HG03175 (cell line): ENCODE results near the gene SH2D3A.
A peak's percentile ranks its signal among the peaks of the same experiment; 100 is the strongest.
"Not testable (repeated sequence)": the region's sequence is repeated elsewhere in the genome, so short reads cannot be mapped to it uniquely, and the experiment has no call there.

Experiments used
- ATAC-seq: cut with Tn5 transposase; IDR thresholded peaks from one replicate; pipeline ENCODE4 v1.9.1; 2021; ENCODE audit warnings: mild to moderate bottlenecking, moderate library complexity; ENCODE audit not compliant: unreplicated experiment

The SH2D3A gene

DNA sequence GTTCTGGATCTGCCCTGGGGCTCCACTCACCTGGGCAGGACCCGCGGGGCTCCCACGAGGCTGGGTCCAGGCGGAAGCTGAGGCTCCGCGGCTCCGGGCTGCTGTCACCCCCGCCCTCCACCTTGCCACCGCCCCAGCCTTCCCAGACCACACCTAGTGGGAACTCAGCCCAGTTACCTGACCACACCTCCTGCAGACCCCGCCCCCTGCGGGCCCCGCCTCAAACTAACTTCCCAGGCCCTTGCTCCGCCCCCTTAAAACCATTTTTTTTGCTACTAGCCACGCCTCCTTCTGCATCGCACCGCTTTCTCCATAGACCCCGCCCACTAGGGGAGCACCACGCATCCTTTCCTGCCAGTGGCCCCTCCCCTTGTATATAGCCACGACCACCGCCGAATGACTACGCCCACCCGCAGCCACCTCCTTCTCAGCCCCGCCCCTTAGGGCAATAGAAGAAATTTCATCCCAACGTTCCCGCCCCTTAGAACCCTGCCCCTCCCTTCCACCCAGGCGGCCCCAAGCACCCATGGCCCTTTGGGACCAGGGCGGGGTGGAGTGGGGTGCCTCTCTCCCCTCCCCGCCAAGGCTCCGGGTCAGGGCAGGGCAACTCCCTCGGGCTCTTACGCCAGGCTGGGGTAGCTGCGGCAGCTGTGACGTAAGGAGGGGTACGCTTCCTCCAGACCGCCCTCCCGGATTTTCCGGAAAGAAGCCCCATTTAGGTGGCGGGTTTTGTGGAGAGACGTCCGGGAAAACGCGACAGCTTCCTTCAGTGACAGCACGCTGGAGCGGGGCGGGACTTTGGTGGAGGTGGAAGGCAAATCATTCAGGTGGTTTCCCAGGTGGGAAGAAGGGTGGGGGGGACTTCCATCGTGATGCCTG lies at the start of gene SH2D3A:
SH2D3A (minus strand) TSS at position 79 of the 879 bp plus-strand sequence. CDS start 3,687 bp downstream, outside the sequence.
- peak; percentile 71 for ATAC-seq

DNA sequence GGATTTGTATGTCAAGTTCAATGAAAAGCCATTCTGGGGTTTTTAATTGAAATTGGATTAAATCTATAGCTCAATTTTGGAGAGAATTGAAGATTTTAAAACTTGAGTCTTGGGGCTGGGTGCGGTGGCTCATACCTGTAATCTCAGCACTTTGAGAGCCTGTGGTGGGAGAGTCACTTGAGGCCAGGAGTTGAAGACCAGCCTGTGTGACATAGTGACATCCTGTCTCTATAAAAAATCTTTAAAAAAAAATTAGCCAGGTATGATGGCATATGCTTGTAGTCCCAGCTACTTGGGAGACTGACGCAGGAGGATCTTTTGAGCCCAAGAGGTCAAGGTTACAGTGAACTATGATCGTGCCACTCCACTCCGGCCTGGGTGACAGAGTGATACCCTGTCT lies 46.4 kb upstream of the SH2D3A start:
- ATAC-seq = no peak

DNA sequence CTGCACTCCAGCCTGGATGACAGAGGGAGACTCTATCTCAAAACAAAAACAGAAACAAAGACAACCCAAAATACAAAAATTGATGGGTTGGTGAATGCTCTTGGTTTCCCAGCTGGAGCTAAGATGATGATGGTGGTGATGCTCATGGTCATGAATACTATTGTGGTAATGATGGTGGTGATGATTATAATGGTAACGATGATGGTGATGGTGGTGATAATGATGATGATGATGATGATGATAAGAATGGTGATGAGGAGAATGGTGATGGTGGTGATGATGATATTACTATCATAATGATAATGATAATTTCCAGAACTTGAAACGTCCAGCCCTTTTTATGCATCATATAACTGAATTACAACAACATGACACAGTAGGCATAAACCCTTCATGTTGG lies 45.4 kb upstream of the SH2D3A start:
- ATAC-seq = no peak

DNA sequence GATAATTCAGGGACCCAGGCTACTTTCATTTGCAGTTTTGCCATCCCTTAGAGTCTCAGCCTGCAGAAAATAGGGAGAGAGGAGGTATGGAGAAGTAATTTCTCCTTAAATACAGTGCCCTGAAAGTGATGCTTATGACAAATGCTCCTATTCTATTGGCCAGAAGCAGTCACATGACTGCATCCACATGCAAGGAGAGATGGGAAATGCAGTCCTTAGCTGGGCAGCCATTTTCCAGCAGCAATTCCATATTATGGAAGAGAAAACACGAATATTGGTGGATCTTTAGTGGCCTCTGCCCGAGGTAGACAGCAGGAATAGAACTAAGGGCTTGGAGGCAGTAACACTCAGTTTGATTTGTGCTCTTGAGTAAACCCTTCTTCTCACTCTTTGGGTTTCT lies 44.7 kb upstream of the SH2D3A start:
- ATAC-seq = no peak

DNA sequence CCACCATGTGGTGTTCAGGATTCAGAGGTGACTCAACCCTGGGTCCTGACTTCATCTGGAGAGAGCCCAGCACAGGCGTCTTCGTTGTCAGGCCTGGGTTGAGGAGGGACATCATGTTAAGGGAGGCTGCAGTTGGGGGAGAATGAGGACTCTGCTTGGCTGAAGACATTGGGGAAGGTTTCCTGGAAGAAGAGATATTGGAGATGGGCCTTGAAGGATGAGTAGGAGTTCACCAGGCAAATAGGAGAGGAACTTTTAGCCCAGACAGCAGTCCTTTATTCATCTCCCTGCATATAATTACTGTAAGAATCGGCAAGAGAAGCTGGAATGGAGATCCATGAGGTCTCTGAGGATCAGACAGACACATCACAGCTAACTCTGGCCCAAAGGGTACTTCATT lies 44.1 kb upstream of the SH2D3A start:
- ATAC-seq = no peak

DNA sequence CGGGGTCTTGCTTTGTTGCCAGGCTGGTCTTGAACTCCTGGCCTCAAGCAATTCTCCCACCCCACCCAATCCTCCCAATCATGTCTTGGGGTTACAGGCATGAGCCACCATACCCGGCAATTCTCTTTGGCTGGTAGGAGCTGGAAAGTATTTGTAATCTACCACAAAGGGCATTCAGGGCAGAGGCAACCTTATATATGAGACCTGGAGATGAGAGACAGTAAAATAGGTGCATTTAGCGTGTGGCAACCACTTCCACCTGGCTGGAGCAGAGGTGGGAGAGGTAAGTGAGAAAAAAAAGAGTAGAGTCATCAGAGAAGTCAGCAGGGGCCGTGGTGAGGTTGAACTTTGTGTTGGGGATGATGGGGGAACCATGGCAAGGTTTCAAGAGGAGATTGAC lies 42.0 kb upstream of the SH2D3A start:
- no peak for ATAC-seq

DNA sequence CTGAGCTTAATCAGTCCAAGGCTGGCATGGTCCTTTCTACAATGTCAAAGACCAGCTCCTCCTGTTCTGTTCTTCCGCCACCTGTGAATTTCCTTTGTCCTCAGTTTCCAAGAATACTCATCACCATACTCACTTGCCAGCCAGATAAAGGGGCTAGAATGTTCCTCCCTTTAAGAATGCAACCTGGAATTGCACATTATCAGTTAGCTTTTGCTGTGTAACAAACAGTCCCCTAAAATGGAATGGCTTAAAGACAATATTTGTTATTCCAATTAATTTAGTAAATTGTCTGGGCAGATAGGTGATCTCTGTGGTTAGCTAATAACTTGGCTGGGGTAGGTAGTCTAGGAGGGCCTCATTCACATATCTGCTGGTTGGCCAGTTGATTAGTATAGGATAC lies 41.3 kb upstream of the SH2D3A start:
- no peak for ATAC-seq

DNA sequence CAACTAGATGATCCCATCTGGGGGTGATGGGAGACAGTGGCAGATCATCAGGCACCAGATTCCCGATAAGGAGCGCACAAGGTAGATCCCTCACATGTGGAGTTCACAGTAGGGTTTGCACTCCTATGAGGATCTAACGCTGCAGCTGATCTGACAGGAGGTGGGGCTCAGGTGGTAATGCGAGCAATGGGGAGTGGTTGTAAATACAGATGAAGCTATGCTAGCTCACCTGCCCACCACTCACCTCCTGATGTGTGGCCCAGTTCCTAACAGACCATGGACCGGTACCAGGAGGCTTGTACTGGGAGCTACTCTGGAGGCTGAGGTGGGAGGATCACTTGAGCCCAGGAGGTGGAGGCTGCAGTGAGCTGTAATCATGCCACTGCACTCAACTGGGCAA lies 40.1 kb upstream of the SH2D3A start:
- ATAC-seq = no peak

DNA sequence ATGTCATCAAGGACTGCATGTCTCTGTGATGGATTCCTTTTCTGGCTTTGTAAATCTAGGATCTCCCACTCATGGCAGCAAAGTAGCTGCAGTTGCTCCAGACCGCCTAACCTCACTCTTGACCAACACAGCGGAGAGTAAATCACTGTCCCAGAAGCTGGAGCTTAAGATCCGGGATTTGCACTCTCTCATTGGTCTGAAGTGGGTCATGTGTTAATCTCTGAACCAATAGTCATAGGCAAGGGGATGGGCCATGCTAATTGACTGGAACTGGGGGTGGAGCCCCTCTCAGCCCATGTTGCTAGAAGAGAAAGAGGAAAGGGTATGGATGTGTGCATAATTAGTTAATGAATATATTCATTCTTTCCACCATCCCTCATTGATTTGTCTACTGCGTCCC lies 39.3 kb upstream of the SH2D3A start:
- no peak for ATAC-seq

DNA sequence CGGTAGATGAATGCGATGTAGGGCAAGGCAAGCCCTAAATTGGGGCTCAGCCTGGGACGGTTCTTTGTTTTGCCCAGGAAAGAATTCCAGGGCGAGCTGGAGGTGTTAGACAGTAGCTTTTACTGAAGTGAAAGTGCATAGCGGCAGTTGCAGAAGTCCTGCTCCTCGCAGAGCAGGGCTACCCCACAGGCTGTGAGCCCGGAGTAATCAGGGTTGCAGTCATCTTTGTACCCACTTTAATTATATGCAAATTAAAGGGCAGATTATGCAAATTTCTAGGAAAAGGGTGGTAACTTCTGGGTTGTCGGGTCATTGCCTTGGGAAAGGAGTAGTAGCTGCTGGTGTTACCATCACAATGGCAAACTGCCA lies 35.8 kb upstream of the SH2D3A start:
- no peak for ATAC-seq

DNA sequence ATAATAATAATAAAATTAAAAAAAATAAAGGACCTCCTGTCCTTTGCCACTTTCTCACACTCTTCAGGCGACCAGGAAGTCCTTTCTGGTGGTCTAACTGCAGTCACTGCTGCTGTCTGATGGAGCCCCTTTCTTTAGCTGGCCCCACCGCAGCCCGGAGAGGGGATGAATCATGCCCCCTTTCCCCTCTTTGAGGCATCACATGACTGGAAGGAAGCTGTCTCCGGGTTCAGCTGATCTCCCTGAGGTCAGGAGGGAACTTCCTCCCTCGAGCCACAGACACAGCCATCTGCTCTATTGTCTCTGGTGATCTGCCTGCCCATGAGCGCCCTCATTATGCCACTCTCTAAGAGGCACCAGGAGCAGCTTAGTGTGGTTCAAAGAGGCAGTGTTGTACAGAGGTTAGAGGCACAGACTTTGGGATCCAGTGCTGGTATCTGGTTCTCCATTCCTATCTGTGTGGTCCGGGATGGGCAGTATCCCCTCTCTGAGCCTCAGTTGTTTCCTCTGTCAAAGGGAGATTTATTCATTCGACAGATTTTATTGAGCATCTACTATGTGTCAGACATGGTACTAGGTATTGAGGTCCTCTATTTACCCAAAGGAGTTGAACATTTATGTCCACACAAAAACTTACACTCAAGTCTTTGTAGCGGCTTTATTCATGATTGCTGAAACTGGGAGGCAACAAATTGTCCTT lies 35.3 kb upstream of the SH2D3A start:
- peak; percentile 51 for ATAC-seq

DNA sequence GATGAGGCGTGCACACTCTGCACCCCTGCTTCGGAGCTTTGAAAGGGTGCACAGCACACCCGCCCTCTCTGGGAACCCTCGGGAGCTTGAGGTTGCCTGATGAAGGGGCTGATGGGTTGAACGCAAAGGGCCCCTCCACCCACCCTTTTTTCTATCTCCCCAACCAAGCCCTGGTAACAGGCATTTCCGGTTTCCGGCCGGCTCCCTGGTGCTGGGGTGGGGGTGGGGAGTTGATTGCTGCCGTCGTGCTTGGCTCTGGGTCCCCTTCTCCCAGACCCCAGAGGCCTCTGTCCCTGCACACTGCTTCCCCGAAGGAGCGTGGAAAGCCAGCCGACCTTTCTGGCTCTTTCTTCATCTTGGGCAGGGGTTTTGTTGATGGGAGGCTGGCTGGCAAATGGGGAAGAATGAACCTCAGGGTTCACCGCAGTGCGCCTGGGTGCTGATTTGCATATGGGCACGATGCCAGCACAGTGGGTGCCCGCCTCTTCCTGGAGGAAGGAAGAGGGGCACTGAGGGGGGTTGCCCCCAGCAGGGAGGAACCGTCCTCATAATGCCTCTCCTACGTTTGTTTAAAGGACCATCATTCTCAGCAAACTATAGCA lies 34.4 kb upstream of the SH2D3A start:
- no peak for ATAC-seq

DNA sequence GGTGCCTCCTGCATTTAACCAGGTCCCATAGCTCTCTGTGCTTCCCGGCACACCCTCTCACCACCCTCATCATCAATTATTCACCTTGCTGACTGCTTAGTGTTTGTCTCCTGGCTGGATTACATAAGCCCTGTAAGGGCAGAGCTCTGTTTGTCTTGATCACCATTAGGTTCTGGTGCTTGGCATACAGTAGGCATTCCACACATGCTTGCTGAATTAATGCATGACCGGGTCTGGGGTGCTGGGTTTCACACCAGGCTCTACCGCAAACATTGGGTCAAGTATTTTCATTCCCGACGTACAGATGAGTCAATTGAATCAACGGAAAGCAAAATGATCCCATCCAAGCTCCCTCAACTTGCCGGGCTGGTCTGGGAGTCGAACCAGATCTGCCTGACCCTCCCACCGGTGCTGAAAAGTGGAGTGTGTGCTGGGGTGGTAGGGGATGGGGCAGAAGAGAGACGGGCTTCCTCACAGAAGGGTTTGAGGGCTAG lies 33.8 kb upstream of the SH2D3A start:
- no peak for ATAC-seq

DNA sequence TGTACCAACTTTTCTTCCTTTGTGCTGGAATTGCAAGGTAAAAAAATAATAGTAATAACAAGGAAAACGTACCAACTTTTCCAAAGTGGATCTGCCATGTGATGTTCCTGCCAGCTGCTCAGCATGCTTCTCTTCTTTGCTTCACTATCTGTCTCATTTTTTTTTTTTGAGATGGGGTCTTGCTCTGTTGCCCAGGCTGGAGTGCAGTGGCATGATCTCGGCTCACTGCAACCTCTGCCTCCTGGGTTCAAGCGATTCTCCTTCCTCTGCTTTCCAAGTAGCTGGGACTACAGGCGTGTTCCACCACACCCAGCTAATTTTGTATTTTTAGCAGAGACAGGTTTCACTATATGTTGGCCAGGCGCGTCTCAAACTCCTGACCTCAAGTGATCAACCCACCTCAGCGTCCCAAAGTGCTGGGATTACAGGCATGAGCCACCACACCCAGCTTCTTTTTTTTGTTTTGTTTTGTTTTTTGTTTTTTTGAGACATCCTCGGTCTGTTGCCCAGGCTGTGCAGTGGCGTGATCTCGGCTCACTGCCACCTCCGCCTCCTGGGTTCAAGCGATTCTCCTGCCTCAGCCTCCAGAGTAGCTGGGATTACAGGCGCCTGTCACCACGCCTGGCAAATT lies 33.0 kb upstream of the SH2D3A start:
- ATAC-seq = not testable (repeated sequence)

DNA sequence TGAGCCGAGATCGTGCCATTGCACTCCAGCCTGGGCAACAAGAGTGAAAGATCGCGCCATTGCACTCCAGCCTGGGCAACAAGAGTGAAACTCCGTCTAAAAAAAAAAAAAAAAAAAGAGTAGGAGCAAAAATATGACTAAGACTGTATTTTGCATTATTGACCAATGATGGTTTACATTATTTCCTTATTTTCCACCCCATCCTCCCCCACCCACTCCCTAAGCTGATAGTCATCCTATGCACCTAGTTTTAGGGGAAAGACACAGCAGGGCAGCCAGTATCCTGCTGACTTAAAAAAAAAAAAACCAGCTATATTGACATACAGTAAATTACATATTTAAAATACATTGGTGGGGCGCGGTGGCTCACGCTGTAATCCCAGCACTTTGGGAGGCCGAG lies 30.4 kb upstream of the SH2D3A start:
- no peak for ATAC-seq

DNA sequence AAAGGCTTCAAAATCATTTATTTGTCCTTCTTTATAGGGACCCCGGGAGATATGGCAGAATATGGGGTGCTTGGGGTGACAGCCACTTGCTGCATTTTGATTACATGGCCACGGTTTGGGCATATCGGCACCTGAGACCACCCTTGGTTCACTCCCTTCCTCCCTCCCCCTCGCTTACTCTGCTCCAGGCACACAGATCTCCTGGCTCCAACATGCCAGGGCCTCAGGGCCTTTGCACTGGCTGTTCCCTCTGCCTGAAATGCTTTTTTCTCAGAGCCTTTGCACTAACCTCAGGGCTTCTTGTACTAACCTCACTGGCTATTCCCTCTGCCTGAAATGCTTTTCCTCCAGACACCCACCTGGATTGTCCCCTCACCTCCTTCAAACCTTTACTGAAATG lies 29.0 kb upstream of the SH2D3A start:
- ATAC-seq = no peak

DNA sequence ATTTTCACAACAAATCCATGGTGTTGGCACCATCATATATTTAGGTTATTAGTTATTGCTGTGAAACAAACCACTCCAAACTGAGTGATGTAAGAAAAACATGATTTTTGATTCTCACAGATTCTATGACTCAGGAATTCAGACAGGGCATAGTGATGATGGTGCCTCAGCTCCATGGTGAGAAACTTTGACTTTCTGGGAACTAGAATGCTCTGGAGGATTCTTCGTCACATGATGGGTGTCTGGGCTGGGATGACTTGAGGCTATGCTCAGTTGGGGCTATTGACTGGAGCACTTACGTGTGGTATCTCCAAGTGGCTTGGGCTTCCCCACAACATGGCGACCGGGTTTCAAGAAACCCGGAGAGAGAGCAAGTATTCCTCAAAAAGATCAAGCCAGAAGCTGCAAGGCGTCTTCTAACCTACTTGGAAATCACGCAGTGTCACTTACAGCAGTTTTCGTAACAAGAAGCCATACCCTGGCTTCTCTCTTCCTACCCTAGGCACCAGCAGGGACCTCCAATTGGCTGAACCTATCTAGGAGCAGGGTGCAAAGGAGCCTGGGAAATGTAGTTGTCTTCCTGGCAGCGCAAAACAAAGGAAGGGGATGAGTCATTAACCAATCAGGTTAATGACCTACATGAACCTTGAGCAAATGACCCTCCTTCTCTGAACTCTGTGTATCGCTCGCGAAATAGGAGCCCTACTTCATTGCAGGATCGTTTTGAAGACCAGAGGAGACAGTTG lies 27.6 kb upstream of the SH2D3A start:
- no peak for ATAC-seq

DNA sequence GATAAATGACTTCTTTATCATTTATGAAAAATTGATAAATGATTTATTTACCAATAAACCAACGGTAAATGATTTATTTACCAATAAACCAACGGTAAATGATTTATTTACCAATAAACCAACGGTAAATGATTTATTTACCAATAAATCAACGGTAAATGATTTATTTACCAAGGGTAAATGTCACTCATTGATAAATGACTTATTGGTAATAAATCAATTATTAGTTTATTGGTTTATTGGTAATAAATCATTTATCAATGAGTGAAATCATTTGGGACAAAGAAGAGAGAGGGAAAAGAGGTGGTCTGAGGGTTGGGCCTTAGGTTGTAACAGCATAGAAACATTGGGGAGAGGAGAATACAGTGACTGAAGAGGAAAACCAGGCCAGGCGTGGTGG lies 26.7 kb upstream of the SH2D3A start:
- ATAC-seq = no peak

DNA sequence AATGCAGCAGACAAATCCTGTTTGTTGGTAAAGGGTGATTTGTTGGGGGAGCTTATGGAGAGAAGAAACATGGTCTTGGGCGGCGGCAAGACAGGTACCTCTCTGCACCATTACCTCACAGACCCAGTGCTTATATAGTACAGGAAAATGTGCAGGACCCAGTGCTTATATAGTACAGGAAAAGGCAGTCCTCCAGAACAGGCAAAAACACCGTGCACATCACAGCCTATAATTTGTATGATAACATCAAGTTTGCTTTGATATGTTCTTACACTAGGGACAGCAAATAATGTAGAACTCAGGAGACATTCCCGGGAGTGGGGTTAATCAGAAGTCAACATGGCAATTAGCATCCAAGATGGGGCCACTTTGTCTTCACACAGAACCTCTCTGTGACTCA lies 26.2 kb upstream of the SH2D3A start:
- no peak for ATAC-seq

DNA sequence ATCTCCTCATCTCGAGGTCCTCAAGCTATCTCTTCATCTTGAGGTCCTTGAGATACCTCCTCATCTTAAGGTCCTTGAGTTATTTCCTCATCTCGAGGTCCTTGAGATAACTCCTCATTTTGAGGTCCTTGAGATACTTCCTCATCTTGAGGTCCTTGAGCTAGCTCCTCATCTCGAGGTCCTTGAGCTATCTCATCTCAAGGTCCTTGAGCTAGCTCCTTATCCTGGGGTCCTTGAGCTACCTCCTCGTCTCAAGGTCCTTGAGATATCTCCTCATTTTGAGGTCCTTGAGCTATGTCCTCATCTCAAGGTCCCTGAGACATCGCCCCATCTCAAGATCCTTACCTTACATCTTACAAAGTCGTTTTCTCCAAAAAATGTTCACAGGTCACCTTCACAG lies 24.0 kb upstream of the SH2D3A start:
- ATAC-seq = no peak
